A549 (cell line): ENCODE measurements around the gene SLC25A48. TPM values are rescaled to one million over a fixed set of nuclear protein-coding genes. Genes with fewer than 3 reads are reported as not detected.

Experiments used
- ATAC-seq, 2 experiments: fragments of 200-7000 bp in 1 of 2; fragments of >200 bp in 1 of 2; cut with Nextera tagmentation in 1 of 2; cut with Tn5 transposase in 1 of 2; 3 replicates each; pipeline versions ENCODE4 v1.8.0 to v1.9.1; 2018 to 2020; ENCODE audit warnings: mild to moderate bottlenecking in 1 of 2, moderate library complexity in 1 of 2
- CTCF ChIA-PET: fragments of 300-600 bp; sonication (Branson Sonifier 250); formaldehyde crosslinking; extraction: SDS; loops from one replicate; lab custom pipeline; 2021; ENCODE audit warnings: antibody characterized with exemption, inconsistent platforms; lab: Yijun Ruan, JAX
- POLR2A ChIA-PET: fragments of 350-600 bp; formaldehyde crosslinking; extraction: SDS; loops from one replicate; lab custom pipeline; 2021; ENCODE audit warnings: antibody characterized with exemption, inconsistent platforms; lab: Yijun Ruan, JAX
- DNase-seq, 2 experiments: peaks; one replicate each; pipeline versions ENCODE4 v3.0.0 to v3.0.0-alpha.2; 2011 to 2016; ENCODE audit warnings: low read depth in 1 of 2, low spot score in 1 of 2
- FAIRE-seq: peaks from 2 replicates; lab custom pipeline; 2011; peaks lifted over from hg19 to GRCh38; lab: Jason Lieb, UNC
- H3K27ac ChIP-seq, 2 experiments: fragments of >200 bp; sonication (Bioruptor Twin); formaldehyde crosslinking; 3 replicates each; pipeline ENCODE4 v1.5.1; 2016 to 2017
- H3K4me1 ChIP-seq: fragments of >200 bp; sonication (Bioruptor Twin); formaldehyde crosslinking; 3 replicates; pipeline ENCODE4 v1.6.1; 2016
- H3K4me2 ChIP-seq: fragments of >200 bp; sonication (Bioruptor Twin); formaldehyde crosslinking; 3 replicates; pipeline ENCODE4 v1.6.1; 2016
- H3K4me3 ChIP-seq: fragments of >200 bp; sonication (Bioruptor Twin); formaldehyde crosslinking; 3 replicates; pipeline ENCODE4 v1.5.1; 2016
- H3K9me3 ChIP-seq: fragments of >200 bp; sonication (Bioruptor Twin); formaldehyde crosslinking; 3 replicates; pipeline ENCODE4 v1.6.1; 2016
- BCL3 ChIP-seq: fragments of >200 bp; sonication (Bioruptor Twin); formaldehyde crosslinking; IDR thresholded peaks from 3 replicates; pipeline ENCODE4 v1.6.1; 2016
- CTCF ChIP-seq: fragments of >200 bp; sonication (Bioruptor Twin); formaldehyde crosslinking; IDR thresholded peaks from 3 replicates; pipeline ENCODE4 v1.5.1; 2016
- MAFK ChIP-seq: fragments of 450-650 bp; IDR thresholded peaks from 2 replicates; pipeline ENCODE4 v1.6.1; 2014; ENCODE audit not compliant: partially characterized antibody
- PHF8 ChIP-seq: fragments of 200-600 bp; sonication (generic); IDR thresholded peaks from 2 replicates; pipeline ENCODE4 v1.6.1; 2016; ENCODE audit warnings: low read depth, mild to moderate bottlenecking, antibody characterized with exemption, moderate library complexity, borderline replicate concordance
- POLR2A ChIP-seq: IDR thresholded peaks from 2 replicates; pipeline ENCODE4 v1.6.1; 2012; ENCODE audit warnings: mild to moderate bottlenecking, low read length
- RARB ChIP-seq: fragments of 250-450 bp; sonication (Bioruptor Pico); IDR thresholded peaks from 2 replicates; pipeline ENCODE4 v1.8.0; 2021; ENCODE audit warnings: mild to moderate bottlenecking, moderate library complexity
- RCOR1 ChIP-seq: fragments of 150-350 bp; IDR thresholded peaks from 2 replicates; pipeline ENCODE4 v1.6.1; 2014; ENCODE audit warnings: antibody characterized with exemption, low read length, low read depth
- USF2 ChIP-seq: fragments of 450-650 bp; IDR thresholded peaks from 2 replicates; pipeline ENCODE4 v1.6.1; 2014; ENCODE audit warnings: antibody characterized with exemption
- ZC3H11A ChIP-seq: fragments of 450-650 bp; IDR thresholded peaks from 2 replicates; pipeline ENCODE4 v1.6.1; 2014; ENCODE audit warnings: antibody characterized with exemption, mild to moderate bottlenecking
- WGBS: methylation state at CpG from one replicate; pipeline ENCODE4 v1.1.6; 2017; ENCODE audit errors: missing lambda C conversion rate; 5-methylcytosine and 5-hydroxymethylcytosine counted together
- polyA plus RNA-seq, 4 experiments: library from polyadenylated mRNA; depleted of rRNA in 3 of 4; stranded (reverse); fragments of >200 nt; fragmentation: RNase III in 1 of 4; extraction: RNeasy Plus Mini Kit Qiagen cat#74134 plus additional on column Dnase treatment in 1 of 4; gene quantifications; 2 replicates in 3 of 4; 3 replicates in 1 of 4; pipeline ENCODE4 v1.2.3, GENCODE V29; 2011 to 2017
- TF ChIP-seq, protein P1 (sequence below): fragments of 150-350 bp; IDR thresholded peaks from 2 replicates; pipeline ENCODE4 v1.6.1; 2014; ENCODE audit warnings: low read depth, mild to moderate bottlenecking, low read length

The SLC25A48 gene
- polyA plus RNA-seq, 2 of the 4 experiments (the other 2 are of a cell fraction) = 0.18 TPM; not detected in 1

DNA sequence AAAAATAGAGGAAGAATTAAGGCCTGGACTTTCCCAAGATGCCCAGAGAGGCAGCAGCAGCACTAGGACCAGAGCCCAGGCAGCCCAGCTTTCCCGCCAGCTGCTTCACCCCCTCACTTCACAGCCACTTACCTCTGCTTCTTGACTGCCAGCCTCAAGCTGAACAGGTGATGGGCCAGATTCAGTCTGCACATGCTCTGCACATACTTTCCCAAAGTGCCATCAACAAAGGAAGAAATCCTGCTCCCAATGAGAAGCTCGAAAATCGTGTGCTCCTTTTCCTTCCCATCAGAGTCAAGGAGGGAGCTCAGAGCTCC lies 4.1 kb upstream of the SLC25A48 start (continued):
- TF ChIP-seq, protein P1, sequence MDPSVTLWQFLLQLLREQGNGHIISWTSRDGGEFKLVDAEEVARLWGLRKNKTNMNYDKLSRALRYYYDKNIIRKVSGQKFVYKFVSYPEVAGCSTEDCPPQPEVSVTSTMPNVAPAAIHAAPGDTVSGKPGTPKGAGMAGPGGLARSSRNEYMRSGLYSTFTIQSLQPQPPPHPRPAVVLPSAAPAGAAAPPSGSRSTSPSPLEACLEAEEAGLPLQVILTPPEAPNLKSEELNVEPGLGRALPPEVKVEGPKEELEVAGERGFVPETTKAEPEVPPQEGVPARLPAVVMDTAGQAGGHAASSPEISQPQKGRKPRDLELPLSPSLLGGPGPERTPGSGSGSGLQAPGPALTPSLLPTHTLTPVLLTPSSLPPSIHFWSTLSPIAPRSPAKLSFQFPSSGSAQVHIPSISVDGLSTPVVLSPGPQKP = no peak
- no peak for TF ChIP-seq BCL3

- H3K4me2 ChIP-seq = no peak overlapping the region
- 0 out of 3 replicates have a peak, but pooled peaks cover 6% of the 10 kb centered on the region for H3K4me1 ChIP-seq
- no peak for FAIRE-seq
- H3K9me3 ChIP-seq = no peaks in the 10 kb centered on the region
- POLR2A ChIA-PET = no interaction called here
- H3K27ac ChIP-seq = no peak overlapping the region
- CTCF ChIA-PET = interaction anchor here (0.7 to 8.6 kb wide), 34 partner anchors 8 to 376 kb away, joined by 3 to 153 read pairs (median 4); no protein-coding TSS in a partner anchor
- WGBS = 13% methylated on average over 4 of the region's 4 CpGs
- DNase-seq = no peak
- no peak overlapping the region for H3K4me3 ChIP-seq
- ATAC-seq = no peak
- no peak for TF ChIP-seq RCOR1
- TF ChIP-seq CTCF = no peak
- TF ChIP-seq USF2 = no peak
- no peak for TF ChIP-seq PHF8
- TF ChIP-seq MAFK = no peak
- no peak for TF ChIP-seq BCL3
- no peak for TF ChIP-seq RARB (CRISPR knock-in tag)
- no peak for TF ChIP-seq ZC3H11A
- TF ChIP-seq, all 56 proteins: peak for 0
Measured at GRCh38 chr5:135830876-135831275, 3.6 kb upstream of the SLC25A48 start.

- 100% methylated on average over 1 of the region's 1 CpG for WGBS
- no peak for FAIRE-seq
- no peak overlapping the region for H3K27ac ChIP-seq
Measured at GRCh38 chr5:135831439-135831838, 3.0 kb upstream of the SLC25A48 start.

More at GRCh38 chr5:135831439-135831838, 3.0 kb upstream of the SLC25A48 start:
- POLR2A ChIA-PET = no interaction called here
- CTCF ChIA-PET = interaction anchor here (1.2 to 8.6 kb wide), 15 partner anchors 12 to 393 kb away, joined by 3 to 153 read pairs (median 6); no protein-coding TSS in a partner anchor
- ATAC-seq = no peak
- no peak overlapping the region for H3K4me2 ChIP-seq
- no peak overlapping the region for H3K4me3 ChIP-seq
- no peak for DNase-seq
- no peak for TF ChIP-seq PHF8
- TF ChIP-seq, protein P1 = no peak
- TF ChIP-seq RCOR1 = no peak
- no peak for TF ChIP-seq POLR2A
- H3K9me3 ChIP-seq = no peaks in the 10 kb centered on the region
- H3K4me1 ChIP-seq = 0 out of 3 replicates have a peak, but pooled peaks cover 6% of the 10 kb centered on the region
